GM06990 (cell line): ENCODE measurements around the gene SERPINA3.

Experiments
- DNase-seq: peaks from one replicate; pipeline ENCODE4 v3.0.0-alpha.2; 2011; ENCODE audit not compliant: insufficient read length; ENCODE audit errors: extremely low read depth
- H3K27me3 ChIP-seq: replicated peaks from 2 replicates; pipeline ENCODE4 v1.6.0; 2011; ENCODE audit warnings: low read length; ENCODE audit not compliant: control insufficient read depth, insufficient read depth
- H3K36me3 ChIP-seq: 2 replicates; pipeline ENCODE4 v1.5.1; 2011; ENCODE audit warnings: low read length; ENCODE audit not compliant: control insufficient read depth, insufficient read depth
- H3K4me3 ChIP-seq: replicated peaks from 2 replicates; pipeline ENCODE4 v1.5.1; 2011; ENCODE audit warnings: low read depth, mild to moderate bottlenecking, control low read depth, low read length
- TF ChIP-seq, protein P1 (sequence below): IDR thresholded peaks from 2 replicates; pipeline ENCODE4 v1.5.1; 2011; ENCODE audit warnings: low read length, control low read depth, mild to moderate bottlenecking, inconsistent platforms; ENCODE audit not compliant: insufficient read depth, poor library complexity, severe bottlenecking

SERPINA3 gene

DNA sequence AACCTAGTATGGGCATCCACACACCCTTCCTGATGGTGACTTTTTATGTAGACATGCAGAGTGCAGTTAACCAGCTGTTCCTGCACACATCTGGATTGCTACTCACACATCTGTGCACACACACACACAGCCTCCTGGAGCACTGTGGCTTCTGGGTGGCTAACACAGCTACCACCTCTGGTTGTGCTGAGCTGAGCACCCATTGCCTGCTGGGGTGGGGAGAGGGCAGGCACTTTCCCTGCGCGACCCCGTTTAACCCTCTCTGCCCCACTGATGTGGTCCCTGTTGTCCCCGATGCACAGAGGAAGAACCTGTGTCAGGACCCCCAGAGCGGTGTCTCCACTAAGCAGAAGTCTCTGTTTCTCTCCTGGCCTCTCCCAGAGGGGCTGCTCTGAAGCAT, 14.4 kb upstream of the SERPINA3 start:
- no peak for DNase-seq
- no peaks in the 10 kb centered on the region; the same call in 1 of the 2 replicates for H3K27me3 ChIP-seq
- TF ChIP-seq, protein P1, sequence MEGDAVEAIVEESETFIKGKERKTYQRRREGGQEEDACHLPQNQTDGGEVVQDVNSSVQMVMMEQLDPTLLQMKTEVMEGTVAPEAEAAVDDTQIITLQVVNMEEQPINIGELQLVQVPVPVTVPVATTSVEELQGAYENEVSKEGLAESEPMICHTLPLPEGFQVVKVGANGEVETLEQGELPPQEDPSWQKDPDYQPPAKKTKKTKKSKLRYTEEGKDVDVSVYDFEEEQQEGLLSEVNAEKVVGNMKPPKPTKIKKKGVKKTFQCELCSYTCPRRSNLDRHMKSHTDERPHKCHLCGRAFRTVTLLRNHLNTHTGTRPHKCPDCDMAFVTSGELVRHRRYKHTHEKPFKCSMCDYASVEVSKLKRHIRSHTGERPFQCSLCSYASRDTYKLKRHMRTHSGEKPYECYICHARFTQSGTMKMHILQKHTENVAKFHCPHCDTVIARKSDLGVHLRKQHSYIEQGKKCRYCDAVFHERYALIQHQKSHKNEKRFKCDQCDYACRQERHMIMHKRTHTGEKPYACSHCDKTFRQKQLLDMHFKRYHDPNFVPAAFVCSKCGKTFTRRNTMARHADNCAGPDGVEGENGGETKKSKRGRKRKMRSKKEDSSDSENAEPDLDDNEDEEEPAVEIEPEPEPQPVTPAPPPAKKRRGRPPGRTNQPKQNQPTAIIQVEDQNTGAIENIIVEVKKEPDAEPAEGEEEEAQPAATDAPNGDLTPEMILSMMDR = no peak
- H3K4me3 ChIP-seq = no peak overlapping the region
- H3K36me3 ChIP-seq = no peaks in the 10 kb centered on the region

DNA sequence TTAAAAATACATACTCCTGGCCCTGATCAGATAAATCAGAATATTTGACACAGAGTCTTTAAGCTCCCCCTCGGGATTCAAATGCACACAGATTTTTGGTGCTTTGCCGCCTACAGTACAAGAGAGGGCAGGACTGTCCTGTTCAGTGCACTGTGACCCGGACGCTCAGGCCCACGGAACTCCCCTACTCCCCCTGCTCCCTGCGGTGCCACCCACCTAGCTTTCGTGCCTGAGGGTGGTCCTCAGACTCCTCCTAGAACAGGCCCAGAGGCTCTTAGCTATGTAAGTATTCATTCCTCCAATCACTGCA, 13.7 kb upstream of the SERPINA3 start:
- H3K27me3 ChIP-seq = peaks cover 1% of the 10 kb centered on the region
- TF ChIP-seq, protein P1 = no peak
- H3K4me3 ChIP-seq = no peak overlapping the region
- no peak for DNase-seq
- H3K36me3 ChIP-seq = no peaks in the 10 kb centered on the region

DNA sequence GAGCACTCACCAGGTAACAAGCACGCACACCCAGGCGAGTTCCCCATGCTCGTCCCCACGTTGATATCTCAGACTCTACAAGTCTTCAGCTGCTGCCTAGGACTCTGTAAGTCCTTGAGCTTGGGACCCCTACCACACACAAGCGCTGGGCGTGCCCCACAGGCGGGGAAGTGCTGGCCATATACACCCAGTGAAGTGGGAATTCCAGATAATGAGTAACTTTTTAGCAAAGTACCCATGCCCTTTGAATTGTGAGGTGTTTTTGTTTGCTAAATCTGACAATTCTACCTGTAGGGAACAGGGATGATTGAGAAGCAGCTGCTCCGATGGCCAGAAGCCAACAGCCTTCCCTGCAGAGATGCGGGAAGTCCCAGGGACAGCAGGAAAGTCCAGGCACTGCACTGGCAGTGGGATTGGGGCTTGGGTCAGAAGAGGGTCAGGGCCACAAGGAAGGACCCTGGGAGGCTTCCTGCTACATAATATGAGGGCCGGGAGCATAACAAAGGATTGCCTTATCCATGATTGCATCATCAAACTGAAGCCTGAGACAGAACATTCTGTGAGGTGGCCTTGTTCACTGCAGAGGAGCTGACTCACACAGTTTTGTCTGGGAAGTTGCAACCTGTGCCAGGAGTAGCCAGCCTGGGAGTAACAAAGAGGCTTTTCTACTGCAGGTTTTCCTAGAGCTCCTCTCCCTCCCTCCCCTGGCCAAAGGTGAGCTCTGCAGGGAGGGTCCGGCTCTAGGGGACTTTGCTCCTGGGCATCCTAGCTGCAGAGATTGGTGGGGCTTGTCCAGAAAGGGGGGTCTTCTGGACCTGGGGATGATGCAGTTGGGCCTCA, 13.2 kb upstream of the SERPINA3 start:
- Histone ChIP-seq H3K27me3 (peaks cover 1% of the 10 kb centered on the region), H3K36me3 (no peaks in the 10 kb centered on the region), H3K4me3 (no peak overlapping the region)
- no peak for DNase-seq
- TF ChIP-seq, protein P1 = no peak

DNA sequence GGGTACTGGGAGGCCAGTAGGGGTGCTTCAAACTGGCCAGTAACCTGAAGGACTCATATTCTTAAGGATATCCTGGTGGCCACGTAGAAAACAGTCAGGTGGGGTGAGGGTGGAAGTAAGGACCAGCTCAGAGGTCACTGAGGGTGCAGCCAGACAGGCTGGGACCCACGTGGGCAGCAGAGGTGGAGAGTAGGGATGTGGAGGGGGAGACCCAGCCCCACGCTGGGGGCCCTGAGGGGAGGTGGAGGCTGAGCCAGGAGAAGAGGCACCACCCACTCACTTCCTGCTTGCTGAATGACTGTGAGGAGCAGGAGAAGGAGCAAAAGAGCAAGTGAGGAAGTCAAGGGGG, 12.6 kb upstream of the SERPINA3 start:
- no peak overlapping the region for H3K4me3 ChIP-seq
- peaks cover 1% of the 10 kb centered on the region for H3K27me3 ChIP-seq
- no peaks in the 10 kb centered on the region for H3K36me3 ChIP-seq
- TF ChIP-seq, protein P1 = no peak
- no peak for DNase-seq

DNA sequence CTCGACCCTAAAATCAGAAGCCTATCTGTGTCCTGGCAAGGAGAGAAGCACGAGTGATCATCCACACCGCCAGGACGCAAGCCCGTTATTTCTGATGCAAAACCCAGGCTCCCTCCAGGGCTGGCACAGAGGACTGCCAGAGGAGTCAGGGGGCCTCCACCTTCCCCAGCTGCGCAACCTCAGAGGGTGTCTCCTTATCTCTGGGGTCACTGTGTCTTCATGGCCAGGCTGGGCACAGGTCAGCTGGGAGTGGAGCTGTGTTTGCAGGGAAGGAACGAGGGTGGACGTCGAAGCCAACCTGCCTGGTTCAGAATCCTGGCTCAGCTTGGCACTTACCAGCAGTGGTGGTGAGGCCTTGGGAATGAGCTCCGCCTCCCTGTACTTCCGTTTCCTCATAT, 12.0 kb upstream of the SERPINA3 start:
- no peak overlapping the region for H3K4me3 ChIP-seq
- no peaks in the 10 kb centered on the region for H3K36me3 ChIP-seq
- no peak for DNase-seq
- TF ChIP-seq, protein P1 = no peak
- peaks cover 1% of the 10 kb centered on the region for H3K27me3 ChIP-seq
